MG63 (cell line): ENCODE results near the gene HTR1D. TPM values are rescaled to one million over a fixed set of nuclear protein-coding genes. Genes with fewer than 3 reads are reported as not detected.
"Not testable (repeated sequence)": the region's sequence is repeated elsewhere in the genome, so short reads cannot be mapped to it uniquely, and the experiment has no call there.

Source experiments
- DNase-seq: peaks from one replicate; pipeline ENCODE4 v3.0.0-alpha.2; 2020
- H3K27me3 ChIP-seq: fragments of 250-450 bp; sonication (Bioruptor Pico); 2 replicates; pipeline ENCODE4 v1.5.1; 2020; ENCODE audit warnings: mild to moderate bottlenecking, moderate library complexity
- H3K36me3 ChIP-seq: fragments of 250-450 bp; sonication (Bioruptor Pico); 2 replicates; pipeline ENCODE4 v1.5.1; 2020; ENCODE audit warnings: mild to moderate bottlenecking, moderate library complexity
- H3K4me3 ChIP-seq: fragments of 250-450 bp; sonication (Bioruptor Pico); 2 replicates; pipeline ENCODE4 v1.5.1; 2020; ENCODE audit warnings: mild to moderate bottlenecking, moderate library complexity
- H3K9me3 ChIP-seq: fragments of 250-450 bp; sonication (Bioruptor Pico); 2 replicates; pipeline ENCODE4 v1.5.1; 2020; ENCODE audit warnings: mild to moderate bottlenecking, moderate library complexity
- total RNA-seq: library from RNA; depleted of rRNA; stranded (reverse); fragments of >200 nt; shearing (Covaris generic); gene quantifications from 2 replicates; pipeline ENCODE4 v1.2.3, GENCODE V29; 2014; ENCODE audit warnings: low replicate concordance; rRNA removed

HTR1D gene
- total RNA-seq = 0.20 TPM in 1 of 2 replicates, not detected in the other

- peak; percentile 35 for DNase-seq
- Histone ChIP-seq H3K27me3 (peaks cover 7% of the 10 kb centered on the region), H3K9me3 (no peaks in the 10 kb centered on the region), H3K36me3 (no peaks in the 10 kb centered on the region), H3K4me3 (peak within 1 kb of the TSS; percentile 36; the same call in 1 of the 2 replicates)
These were observed at the start of gene HTR1D for GRCh38 chr1:23217421-23218115. TSS of gene HTR1D (minus strand) at chr1:23217502. CDS start at chr1:23194219, 23,283 bp downstream.

DNA sequence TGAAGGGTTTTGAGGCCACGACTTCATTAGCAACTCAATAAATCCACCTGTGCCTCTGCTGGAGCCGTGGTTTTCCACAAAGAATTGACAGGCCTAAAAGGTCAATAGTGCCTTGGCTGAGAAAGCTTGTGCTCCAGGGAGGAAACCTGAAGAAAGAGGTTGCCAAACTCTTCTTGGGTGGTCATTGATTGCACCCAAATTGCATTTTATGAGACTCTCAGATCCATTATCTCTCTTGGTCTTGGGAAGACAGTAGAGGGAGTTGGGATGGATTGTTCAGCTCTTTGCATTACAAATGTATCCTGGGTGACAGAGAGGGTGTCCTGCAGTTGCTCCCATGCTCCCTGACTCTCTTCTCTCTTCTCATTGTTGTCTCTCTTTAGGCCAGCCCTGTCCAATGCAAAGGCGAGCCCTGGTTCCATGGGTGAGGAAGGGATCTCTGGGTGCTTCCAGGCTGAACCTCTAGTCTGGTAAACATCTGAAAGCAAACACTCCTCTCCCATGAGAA, 46.1 kb upstream of the HTR1D start:
- Histone ChIP-seq H3K36me3 (no peaks in the 10 kb centered on the region), H3K4me3 (no peak overlapping the region), H3K27me3 (no peaks in the 10 kb centered on the region), H3K9me3 (no peaks in the 10 kb centered on the region)
- DNase-seq = no peak

GRCh38 chr1:23258082-23258481, 40.8 kb upstream of the HTR1D start:
- H3K36me3 ChIP-seq, H3K4me3 ChIP-seq, DNase-seq, H3K27me3 ChIP-seq, H3K9me3 ChIP-seq: not testable (repeated sequence)

DNA sequence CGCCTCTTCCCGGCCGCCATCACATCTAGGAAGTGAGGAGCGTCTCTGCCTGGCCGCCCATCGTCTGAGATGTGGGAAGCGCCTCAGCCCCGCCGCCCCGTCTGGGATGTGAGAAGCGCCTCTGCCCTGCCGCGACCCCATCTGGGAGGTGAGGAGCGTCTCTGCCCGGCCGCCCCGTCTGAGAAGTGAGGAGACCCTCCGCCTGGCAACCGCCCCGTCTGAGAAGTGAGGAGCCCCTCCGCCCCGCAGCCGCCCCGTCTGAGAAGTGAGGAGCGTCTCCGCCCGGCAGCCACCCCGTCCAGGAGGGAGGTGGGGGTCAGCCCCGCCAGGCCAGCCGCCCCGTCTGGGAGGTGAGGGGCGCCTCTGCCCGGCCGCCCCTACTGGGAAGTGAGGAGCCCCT, 40.1 kb upstream of the HTR1D start:
- not testable (repeated sequence) for H3K4me3 ChIP-seq, H3K36me3 ChIP-seq, H3K27me3 ChIP-seq, H3K9me3 ChIP-seq, DNase-seq

DNA sequence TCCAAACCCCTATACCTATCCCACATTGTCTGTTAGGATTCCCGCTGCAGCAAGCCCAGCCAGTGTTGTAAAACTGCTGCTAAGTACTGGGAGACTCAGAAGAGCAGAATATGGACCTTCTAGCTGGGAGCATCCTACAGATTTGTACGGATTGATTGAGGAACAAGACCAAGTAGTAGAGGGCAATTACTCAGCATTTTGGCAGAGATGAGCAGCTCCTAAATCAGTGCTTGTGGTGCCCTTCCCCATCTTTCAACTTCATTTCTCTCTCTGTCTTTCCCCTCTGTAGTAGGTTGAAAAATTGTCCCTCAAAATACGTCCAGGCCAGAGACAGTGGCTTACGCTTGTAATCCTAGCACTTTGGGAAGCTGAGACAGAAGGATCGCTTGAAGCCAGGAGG, 37.3 kb upstream of the HTR1D start:
- no peak for DNase-seq
- no peaks in the 10 kb centered on the region for H3K9me3 ChIP-seq
- no peak overlapping the region for H3K4me3 ChIP-seq
- H3K36me3 ChIP-seq = no peaks in the 10 kb centered on the region
- no peaks in the 10 kb centered on the region for H3K27me3 ChIP-seq

GRCh38 chr1:23251812-23252211, 34.5 kb upstream of the HTR1D start:
- no peaks in the 10 kb centered on the region for H3K27me3 ChIP-seq
- no peaks in the 10 kb centered on the region for H3K36me3 ChIP-seq
- H3K9me3 ChIP-seq = no peaks in the 10 kb centered on the region
- DNase-seq = no peak
- no peak overlapping the region for H3K4me3 ChIP-seq

DNA sequence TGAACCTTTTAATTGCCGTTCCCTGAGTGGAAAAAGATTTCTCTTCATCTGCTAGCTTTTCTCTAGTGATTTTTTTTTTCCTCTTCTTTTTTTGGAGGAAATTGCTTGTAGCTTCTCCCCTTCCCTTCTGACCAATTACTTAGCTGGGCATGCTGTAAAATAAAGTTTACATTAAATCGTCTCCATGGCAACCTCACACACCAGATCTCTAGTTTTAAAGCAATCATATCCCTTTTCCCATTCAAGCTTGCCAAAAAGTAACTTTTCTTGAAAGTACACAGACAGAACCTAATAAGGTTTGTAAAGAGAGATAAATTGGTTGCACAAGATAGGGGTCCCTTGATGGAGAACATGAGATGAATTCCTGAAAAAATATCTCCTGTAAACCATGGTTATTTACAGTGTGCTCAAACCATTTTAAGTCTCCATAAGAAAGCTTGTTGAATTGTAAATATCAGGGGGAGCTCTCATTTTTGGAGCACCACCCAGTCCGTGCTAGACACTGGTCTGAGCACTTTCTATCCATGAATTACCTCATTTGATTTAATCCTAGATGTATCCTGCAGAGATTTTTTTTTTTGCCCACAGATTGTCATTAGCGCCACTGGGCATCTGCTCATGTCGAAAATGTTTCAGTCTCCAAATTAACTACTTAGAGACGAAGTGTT, 32.6 kb upstream of the HTR1D start:
- no peaks in the 10 kb centered on the region for H3K9me3 ChIP-seq
- DNase-seq = no peak
- no peak overlapping the region for H3K4me3 ChIP-seq

DNA sequence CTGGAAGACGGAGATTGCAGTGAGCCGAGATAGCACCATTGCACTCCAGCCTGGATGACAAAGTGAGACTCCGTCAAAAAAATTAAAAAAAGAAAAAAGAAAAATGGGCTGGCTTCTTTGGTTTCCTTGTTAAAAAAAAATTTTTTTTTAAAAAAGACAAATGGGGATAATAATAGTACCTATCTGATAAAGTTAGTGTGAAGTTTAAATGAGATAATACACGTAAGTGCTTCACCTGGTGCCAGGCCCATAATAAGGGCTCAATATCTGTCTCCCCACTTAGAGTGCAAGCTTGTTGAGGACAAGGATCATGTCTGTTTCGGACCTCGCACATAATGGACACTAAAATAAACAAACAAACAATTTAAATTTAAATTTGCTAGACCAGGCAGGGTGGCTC, 30.0 kb upstream of the HTR1D start:
- no peaks in the 10 kb centered on the region for H3K9me3 ChIP-seq
- H3K27me3 ChIP-seq = no peaks in the 10 kb centered on the region
- no peak overlapping the region for H3K4me3 ChIP-seq
- H3K36me3 ChIP-seq = no peaks in the 10 kb centered on the region
- DNase-seq = no peak

More for the DNA sequence above, 32.6 kb upstream of the HTR1D start:
- no peaks in the 10 kb centered on the region for H3K27me3 ChIP-seq
- no peaks in the 10 kb centered on the region for H3K36me3 ChIP-seq

GRCh38 chr1:23246274-23246673, 29.0 kb upstream of the HTR1D start:
- no peaks in the 10 kb centered on the region for H3K36me3 ChIP-seq
- no peak for DNase-seq
- no peak overlapping the region for H3K4me3 ChIP-seq
- H3K27me3 ChIP-seq = no peaks in the 10 kb centered on the region
- H3K9me3 ChIP-seq = no peaks in the 10 kb centered on the region

DNA sequence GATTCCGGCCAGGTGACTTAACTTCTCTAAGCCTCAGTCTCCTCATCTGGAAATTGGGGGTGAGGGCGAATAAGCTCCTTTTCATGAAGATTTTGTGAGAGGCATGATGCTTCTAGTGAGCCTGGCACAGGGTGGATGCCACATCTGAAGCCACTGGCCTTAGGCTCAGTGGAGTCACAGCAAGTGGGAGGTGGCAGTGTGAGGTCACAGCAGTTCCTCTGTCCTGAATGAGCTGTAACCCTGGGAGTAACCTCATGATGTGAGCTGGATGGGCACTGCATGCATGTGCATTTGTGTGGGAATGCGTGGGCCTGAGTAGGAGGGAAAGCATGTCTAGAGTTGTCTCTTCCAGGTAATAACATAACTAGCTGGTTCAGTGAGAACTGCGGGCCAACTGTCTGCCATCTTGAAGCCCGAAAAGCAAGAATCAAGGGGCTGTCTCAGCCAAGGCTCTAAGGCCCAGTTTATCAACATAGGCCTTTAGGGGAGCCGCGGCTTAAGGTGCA, 27.0 kb upstream of the HTR1D start:
- DNase-seq = no peak
- Histone ChIP-seq H3K36me3 (no peaks in the 10 kb centered on the region), H3K9me3 (no peaks in the 10 kb centered on the region), H3K27me3 (no peaks in the 10 kb centered on the region), H3K4me3 (no peak overlapping the region)

DNA sequence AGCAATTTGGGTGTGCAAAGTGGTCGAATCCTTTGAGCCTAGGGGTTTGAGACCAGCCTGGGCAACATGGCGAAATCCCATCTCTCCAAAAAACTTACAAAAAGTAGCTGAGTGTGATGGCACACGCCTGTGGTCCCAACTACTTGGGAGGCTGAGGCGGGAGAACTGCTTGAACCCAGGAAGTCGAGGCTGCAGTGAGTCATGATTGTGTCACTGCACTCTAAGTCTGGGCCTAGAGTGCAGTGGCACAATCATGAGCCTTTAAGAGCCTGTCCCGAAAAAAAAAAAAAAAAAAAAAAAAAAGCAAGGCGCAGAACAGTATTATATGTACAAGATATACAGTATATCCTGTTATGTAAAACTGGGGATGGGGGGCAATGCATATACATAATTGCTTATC, 25.1 kb upstream of the HTR1D start:
- Histone ChIP-seq H3K27me3 (no peaks in the 10 kb centered on the region), H3K36me3 (no peaks in the 10 kb centered on the region), H3K4me3 (no peak overlapping the region), H3K9me3 (no peaks in the 10 kb centered on the region)
- DNase-seq = no peak

DNA sequence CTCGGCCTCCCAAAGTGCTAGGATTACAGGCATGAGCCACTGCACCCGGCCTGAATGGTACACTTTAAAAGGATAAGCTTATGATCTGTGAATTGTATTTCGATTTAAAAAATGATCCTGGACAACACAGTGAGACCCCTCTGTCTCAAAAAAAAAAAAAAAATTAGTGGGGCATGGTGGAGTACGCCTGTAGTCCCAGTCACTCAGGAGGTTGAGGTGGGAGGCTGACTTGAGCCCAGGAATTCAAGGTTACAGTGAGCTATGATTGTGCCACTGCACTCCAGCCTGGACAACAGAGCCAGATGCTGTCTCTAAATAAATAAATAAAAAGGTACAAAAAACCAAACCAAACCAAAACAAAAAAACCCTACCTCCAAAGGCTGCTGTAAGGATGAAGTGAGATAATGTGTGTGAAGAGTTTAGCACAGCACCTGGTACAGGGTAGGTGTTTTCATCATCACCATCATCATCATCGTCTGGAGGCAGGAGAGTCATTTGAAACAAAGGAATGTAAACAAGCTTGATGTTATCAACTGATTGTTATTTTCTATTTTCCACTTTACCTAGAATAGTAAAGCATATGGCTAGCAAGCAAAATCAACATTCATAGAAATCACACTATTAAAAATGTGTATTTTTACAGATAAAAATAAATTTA, 22.5 kb upstream of the HTR1D start:
- no peaks in the 10 kb centered on the region for H3K9me3 ChIP-seq
- no peaks in the 10 kb centered on the region for H3K27me3 ChIP-seq
- DNase-seq = no peak
- H3K4me3 ChIP-seq = no peak overlapping the region
- H3K36me3 ChIP-seq = no peaks in the 10 kb centered on the region

- Histone ChIP-seq H3K4me3 (no peak overlapping the region), H3K27me3 (no peaks in the 10 kb centered on the region), H3K9me3 (no peaks in the 10 kb centered on the region), H3K36me3 (no peaks in the 10 kb centered on the region)
- no peak for DNase-seq
These were observed 21.3 kb upstream of the HTR1D start for GRCh38 chr1:23238565-23238964.

- DNase-seq = no peak
- no peaks in the 10 kb centered on the region for H3K9me3 ChIP-seq
- no peaks in the 10 kb centered on the region for H3K36me3 ChIP-seq
- H3K4me3 ChIP-seq = no peak overlapping the region
- H3K27me3 ChIP-seq = no peaks in the 10 kb centered on the region
These were observed 20.2 kb upstream of the HTR1D start for GRCh38 chr1:23237508-23237907.

- no peak for DNase-seq
- Histone ChIP-seq H3K9me3 (no peaks in the 10 kb centered on the region), H3K4me3 (no peak overlapping the region), H3K36me3 (no peaks in the 10 kb centered on the region), H3K27me3 (no peaks in the 10 kb centered on the region)
These were observed 10.5 kb upstream of the HTR1D start for GRCh38 chr1:23227806-23228205.

DNA sequence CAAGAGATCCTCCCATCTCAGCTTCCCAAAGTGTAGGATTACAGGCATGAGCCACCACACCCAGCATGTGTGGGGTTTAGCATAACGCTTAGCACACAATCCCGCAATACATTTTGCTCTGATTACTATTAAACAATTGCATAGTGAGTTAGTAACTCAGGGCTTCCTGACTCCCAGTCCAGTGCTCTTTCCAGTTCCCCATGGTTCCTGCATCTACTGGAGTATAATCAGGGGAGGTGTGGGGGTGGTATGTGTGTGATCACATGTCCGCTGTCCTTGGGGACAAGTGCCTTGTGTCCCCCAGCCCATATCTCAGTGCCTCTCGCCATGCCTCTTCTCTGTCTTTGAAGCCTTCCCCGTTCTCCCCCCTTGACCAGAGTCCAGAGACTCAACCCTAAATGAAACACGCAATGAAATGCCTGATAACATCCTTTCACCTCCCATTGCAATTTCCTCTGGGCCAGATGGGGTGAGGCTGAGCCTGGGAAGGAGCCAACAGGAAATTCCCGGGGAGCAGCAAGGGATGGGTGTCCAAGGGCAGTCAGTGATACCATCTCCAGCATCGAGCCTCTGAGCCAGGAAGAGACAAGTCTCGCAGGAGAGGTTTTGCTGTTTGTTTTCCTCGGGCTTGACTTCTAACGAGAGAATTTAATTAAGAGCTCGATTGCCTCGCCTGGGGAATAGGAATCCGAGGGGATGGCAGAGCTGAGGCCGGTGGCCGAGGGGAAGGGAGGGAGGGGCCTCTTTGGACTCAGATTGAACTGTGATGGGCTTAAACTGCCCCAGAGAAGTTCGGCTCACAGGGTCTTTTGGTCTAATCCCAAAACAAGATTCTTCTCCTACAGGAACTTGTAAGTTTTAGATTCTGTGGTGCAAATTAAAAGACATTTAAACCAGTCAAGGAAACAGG, 7.7 kb upstream of the HTR1D start:
- DNase-seq = peak; percentile 62
- no peaks in the 10 kb centered on the region for H3K36me3 ChIP-seq
- H3K27me3 ChIP-seq = no peaks in the 10 kb centered on the region
- no peaks in the 10 kb centered on the region for H3K9me3 ChIP-seq
- no peak overlapping the region for H3K4me3 ChIP-seq
